HEK293 (cell line): Measurements from ENCODE around the gene RPP38.

Experiments
- CTCF ChIA-PET: fragments of 350-600 bp; formaldehyde crosslinking; extraction: SDS; loops from one replicate; lab custom pipeline; 2021; ENCODE audit warnings: antibody characterized with exemption; lab: Yijun Ruan, JAX
- POLR2A ChIA-PET: fragments of 300-600 bp; formaldehyde crosslinking; extraction: SDS; loops from one replicate; lab custom pipeline; 2020; ENCODE audit warnings: antibody characterized with exemption, inconsistent platforms; lab: Yijun Ruan, JAX
- H3K27ac ChIP-seq: fragments of 200-500 bp; sonication (Bioruptor generic); 2 replicates; pipeline ENCODE4 v1.5.1; 2014; ENCODE audit warnings: low read depth, low read length, control low read depth, inconsistent platforms; ENCODE audit errors: extremely low read depth
- H3K36me3 ChIP-seq, 2 experiments: fragments of 200-500 bp in 1 of 2; sonication (Bioruptor generic) in 1 of 2; 1 replicate in 1 of 2; 2 replicates in 1 of 2; pipeline ENCODE4 v1.5.1; 2014 to 2017; ENCODE audit warnings: inconsistent platforms in 2 of 2, low read length in 2 of 2; ENCODE audit not compliant: control insufficient read depth in 2 of 2, insufficient read depth in 1 of 2
- H3K4me1 ChIP-seq: fragments of 200-500 bp; sonication (Bioruptor generic); 2 replicates; pipeline ENCODE4 v1.5.1; 2014; ENCODE audit warnings: mild to moderate bottlenecking, low read length, inconsistent platforms; ENCODE audit not compliant: control insufficient read depth, insufficient read depth
- H3K4me3 ChIP-seq: 2 replicates; pipeline ENCODE4 v1.5.1; 2011; ENCODE audit warnings: low read depth, mild to moderate bottlenecking, control low read depth, low read length, moderate library complexity
- H3K9me3 ChIP-seq: fragments of 200-500 bp; sonication (Bioruptor generic); 2 replicates; pipeline ENCODE4 v1.5.1; 2014; ENCODE audit warnings: low read depth, low read length, inconsistent platforms; ENCODE audit not compliant: control insufficient read depth, insufficient read depth
- CTCF ChIP-seq: fragments of 450-650 bp; formaldehyde crosslinking; IDR thresholded peaks from 2 replicates; pipeline ENCODE4 v1.5.1; 2016; ENCODE audit warnings: missing biosample characterization, missing genetic modification characterization
- IKZF3 ChIP-seq: fragments of 450-650 bp; IDR thresholded peaks from 2 replicates; pipeline ENCODE4 v1.5.0; 2018; ENCODE audit warnings: missing biosample characterization, mild to moderate bottlenecking, missing genetic modification characterization, moderate library complexity
- KLF10 ChIP-seq: fragments of 450-650 bp; IDR thresholded peaks from 2 replicates; pipeline ENCODE4 v1.5.1; 2018; ENCODE audit warnings: missing biosample characterization, mild to moderate bottlenecking, missing genetic modification characterization
- PRDM1 ChIP-seq: fragments of 450-650 bp; formaldehyde crosslinking; IDR thresholded peaks from 2 replicates; pipeline ENCODE4; 2016; ENCODE audit warnings: missing biosample characterization, missing genetic modification characterization
- PRDM10 ChIP-seq: fragments of 450-650 bp; formaldehyde crosslinking; IDR thresholded peaks from 2 replicates; pipeline ENCODE4 v1.5.1; 2016; ENCODE audit warnings: missing biosample characterization, missing genetic modification characterization
- REPIN1 ChIP-seq: fragments of 450-650 bp; formaldehyde crosslinking; IDR thresholded peaks from 2 replicates; pipeline ENCODE4 v1.5.1; 2017; ENCODE audit warnings: missing biosample characterization, missing genetic modification characterization, low read depth
- SP3 ChIP-seq: fragments of 450-650 bp; formaldehyde crosslinking; IDR thresholded peaks from 2 replicates; pipeline ENCODE4 v1.5.1; 2016; ENCODE audit warnings: missing biosample characterization, missing genetic modification characterization
- TRIM28 ChIP-seq: IDR thresholded peaks from 2 replicates; pipeline ENCODE4 v1.6.1; 2011; ENCODE audit warnings: low read length, control low read depth, borderline replicate concordance
- YY2 ChIP-seq: fragments of 450-650 bp; formaldehyde crosslinking; IDR thresholded peaks from 2 replicates; pipeline ENCODE4 v1.5.1; 2016; ENCODE audit warnings: missing biosample characterization, missing genetic modification characterization
- ZNF169 ChIP-seq: fragments of 450-650 bp; formaldehyde crosslinking; IDR thresholded peaks from 2 replicates; pipeline ENCODE4 v1.5.1; 2016; ENCODE audit warnings: missing biosample characterization, missing genetic modification characterization
- ZNF239 ChIP-seq: fragments of 450-650 bp; formaldehyde crosslinking; IDR thresholded peaks from 2 replicates; pipeline ENCODE4 v1.5.1; 2016; ENCODE audit warnings: missing biosample characterization, missing genetic modification characterization
- ZNF24 ChIP-seq: fragments of 450-650 bp; formaldehyde crosslinking; IDR thresholded peaks from 2 replicates; pipeline ENCODE4 v1.5.1; 2016; ENCODE audit warnings: missing biosample characterization, missing genetic modification characterization
- ZNF335 ChIP-seq: fragments of 450-650 bp; formaldehyde crosslinking; conservative IDR thresholded peaks from 2 replicates; pipeline ENCODE4 v1.5.1; 2016; ENCODE audit warnings: missing biosample characterization, missing genetic modification characterization
- ZNF391 ChIP-seq: fragments of 450-650 bp; formaldehyde crosslinking; IDR thresholded peaks from 2 replicates; pipeline ENCODE4 v1.5.1; 2016; ENCODE audit warnings: low read depth, missing biosample characterization, missing genetic modification characterization, borderline replicate concordance
- ZNF423 ChIP-seq: fragments of 450-650 bp; formaldehyde crosslinking; IDR thresholded peaks from 2 replicates; pipeline ENCODE4 v1.5.1; 2016; ENCODE audit warnings: missing biosample characterization, missing genetic modification characterization
- ZNF549 ChIP-seq: fragments of 450-650 bp; IDR thresholded peaks from 2 replicates; pipeline ENCODE4 v1.5.1; 2018; ENCODE audit warnings: missing biosample characterization, missing genetic modification characterization, mild to moderate bottlenecking, inconsistent platforms, moderate library complexity
- ZNF558 ChIP-seq: fragments of 450-650 bp; formaldehyde crosslinking; IDR thresholded peaks from 2 replicates; pipeline ENCODE4 v1.5.1; 2016; ENCODE audit warnings: missing biosample characterization, missing genetic modification characterization
- ZNF571 ChIP-seq: fragments of 450-650 bp; formaldehyde crosslinking; IDR thresholded peaks from 2 replicates; pipeline ENCODE4 v1.5.0; 2017; ENCODE audit warnings: missing biosample characterization, missing genetic modification characterization
- ZNF580 ChIP-seq: fragments of 450-650 bp; formaldehyde crosslinking; IDR thresholded peaks from 2 replicates; pipeline ENCODE4 v1.5.1; 2016; ENCODE audit warnings: missing biosample characterization, missing genetic modification characterization
- ZNF654 ChIP-seq: fragments of 450-650 bp; formaldehyde crosslinking; IDR thresholded peaks from 2 replicates; pipeline ENCODE4 v1.5.1; 2016; ENCODE audit warnings: low read depth, missing biosample characterization, missing genetic modification characterization
- ZNF660 ChIP-seq: fragments of 450-650 bp; IDR thresholded peaks from 2 replicates; pipeline ENCODE4 v1.5.1; 2018; ENCODE audit warnings: missing biosample characterization, mild to moderate bottlenecking, missing genetic modification characterization
- ZNF792 ChIP-seq: fragments of 450-650 bp; formaldehyde crosslinking; IDR thresholded peaks from 2 replicates; pipeline ENCODE4 v1.5.1; 2016; ENCODE audit warnings: missing biosample characterization, missing genetic modification characterization
- ZSCAN18 ChIP-seq: fragments of 450-650 bp; formaldehyde crosslinking; IDR thresholded peaks from 2 replicates; pipeline ENCODE4 v1.5.1; 2016; ENCODE audit warnings: missing biosample characterization, missing genetic modification characterization
- ZSCAN30 ChIP-seq: fragments of 450-650 bp; IDR thresholded peaks from 2 replicates; pipeline ENCODE4 v1.5.1; 2018; ENCODE audit warnings: missing biosample characterization, mild to moderate bottlenecking, missing genetic modification characterization, moderate library complexity

Gene RPP38

GRCh38 chr10:15106352-15107013 lies 9.3 kb downstream of the RPP38 start:
- no peaks in the 10 kb centered on the region for H3K9me3 ChIP-seq
- TF ChIP-seq ZNF24 (tag by site-specific recombination) (no peak), ZNF391 (tag by site-specific recombination) (no peak), ZNF580 (tag by site-specific recombination) (no peak), ZNF654 (tag by site-specific recombination) (peak; percentile 92), ZNF423 (no peak), KLF10 (tag by site-specific recombination) (no peak), ZNF571 (tag by site-specific recombination) (no peak), PRDM10 (tag by site-specific recombination) (peak; percentile 56), CTCF (tag by site-specific recombination) (peak; percentile 69), YY2 (tag by site-specific recombination) (no peak), ZNF169 (tag by site-specific recombination) (no peak), SP3 (tag by site-specific recombination) (no peak), ZNF660 (tag by site-specific recombination) (peak; percentile 55; the same call in 1 of the 2 replicates), PRDM1 (tag by site-specific recombination) (0 out of 2 replicates have a peak, but pooled peaks have one; percentile 16), ZNF549 (tag by site-specific recombination) (no peak), IKZF3 (peak; percentile 51; the same call in 1 of the 2 replicates), ZNF239 (tag by site-specific recombination) (no peak), ZSCAN30 (tag by site-specific recombination) (0 out of 2 replicates have a peak, but pooled peaks have one; percentile 51)
- TF ChIP-seq, all 188 proteins: peak for 7
- POLR2A ChIA-PET, result interaction anchor here (0.6 to 1.5 kb wide), 3 partner anchors 9 to 269 kb away, joined by 3 to 4 read pairs (median 4); partner anchors contain the start of genes CDNF, DCLRE1C, HSPA14 and MSANTD7
- no peak overlapping the region for H3K27ac ChIP-seq
- peaks cover 56 to 79% of the 10 kb centered on the region in 2 experiments for H3K36me3 ChIP-seq
- CTCF ChIA-PET, result interaction anchor here (0.5 to 2.0 kb wide), 10 partner anchors 9 to 610 kb away, joined by 3 to 9 read pairs (median 4); partner anchors contain the start of gene RPP38
- H3K4me1 ChIP-seq, result no peaks in the 10 kb centered on the region
- H3K4me3 ChIP-seq, result no peak overlapping the region

- Histone ChIP-seq H3K9me3 (no peaks in the 10 kb centered on the region), H3K36me3 (peaks cover 26 to 65% of the 10 kb centered on the region in 2 experiments), H3K27ac (no peak overlapping the region), H3K4me3 (no peak overlapping the region), H3K4me1 (no peaks in the 10 kb centered on the region)
- TF ChIP-seq ZNF792 (tag by site-specific recombination) (no peak), ZSCAN18 (tag by site-specific recombination) (no peak), ZNF558 (tag by site-specific recombination) (no peak), ZNF335 (tag by site-specific recombination) (no peak), REPIN1 (tag by site-specific recombination) (no peak), TRIM28 (no peak)
- POLR2A ChIA-PET, result no interaction called here
- CTCF ChIA-PET, result no interaction called here
These were observed 15.5 kb downstream of the RPP38 start for GRCh38 chr10:15112657-15113056.
